Smooth muscle cell of the brain vasculature (primary cell): Measurements from ENCODE around the gene POTEJ.
"Not testable (repeated sequence)": the region's sequence is repeated elsewhere in the genome, so short reads cannot be mapped to it uniquely, and the experiment has no call there.

Experiments used
- DNase-seq: peaks from one replicate; pipeline ENCODE4 v3.0.0-alpha.2; 2012; ENCODE audit warnings: low read depth, low spot score

The POTEJ gene

DNA sequence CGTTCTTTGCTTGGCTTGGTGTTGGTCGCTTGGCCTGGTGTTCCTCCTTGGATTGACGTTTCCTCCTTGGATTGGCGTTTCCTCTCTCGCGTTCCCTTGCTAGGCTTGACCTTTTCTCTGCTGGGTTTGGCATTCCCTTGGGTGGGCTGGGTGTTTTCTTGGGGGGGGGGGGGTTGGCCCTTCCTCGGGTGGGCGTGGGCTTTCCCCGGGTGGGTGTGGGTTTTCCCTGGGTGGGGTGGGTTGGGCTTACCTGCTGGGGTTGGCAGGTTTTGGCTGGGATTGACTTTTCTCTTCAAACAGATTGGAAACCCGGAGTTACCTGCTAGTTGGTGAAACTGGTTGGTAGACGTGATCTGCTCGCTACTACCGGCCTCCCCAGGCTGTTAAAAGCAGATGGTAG is at the start of gene POTEJ:
POTEJ (plus strand) TSS at position 301 of the 400 bp plus-strand sequence; CDS start at position 394, 93 bp downstream.
- DNase-seq = not testable (repeated sequence)

DNA sequence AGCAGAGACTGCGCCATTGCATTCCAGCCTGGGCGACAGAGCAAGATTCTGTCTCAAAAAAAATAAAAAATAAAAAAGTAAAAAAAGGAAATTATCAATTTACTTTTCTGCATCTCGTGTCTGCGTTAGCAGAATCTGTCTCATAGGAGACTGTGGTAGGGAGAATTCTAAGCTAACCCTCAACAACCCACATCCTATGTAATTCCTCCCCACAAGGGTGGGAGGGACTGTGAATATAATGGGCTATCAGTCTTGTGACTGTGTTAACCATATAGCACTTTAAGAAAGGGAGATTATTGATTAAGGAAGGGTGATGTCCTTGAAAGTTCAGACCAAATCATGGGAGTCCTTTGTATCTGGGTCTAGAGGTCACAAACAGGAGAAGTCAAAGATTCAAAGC is 45.1 kb upstream of the POTEJ start:
- not testable (repeated sequence) for DNase-seq

DNA sequence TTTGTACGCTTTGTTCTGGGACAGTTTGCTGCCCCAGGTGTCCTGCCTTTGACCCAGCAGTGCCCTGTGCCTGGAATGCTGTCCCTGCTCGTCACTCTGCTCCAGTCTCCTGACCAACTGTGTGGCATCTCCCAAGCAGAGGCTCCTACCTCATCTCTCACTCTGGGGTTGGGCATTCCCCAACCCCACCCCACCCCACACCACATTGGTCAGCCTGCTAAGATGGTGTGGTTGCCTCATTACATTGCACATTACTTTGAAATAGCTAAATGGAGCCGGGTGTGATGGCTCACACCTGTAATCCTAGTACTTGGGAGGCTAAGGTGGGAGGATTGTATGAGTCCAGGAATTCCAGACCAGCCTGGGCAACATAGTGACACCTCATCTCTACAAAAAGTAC is 39.3 kb upstream of the POTEJ start:
- not testable (repeated sequence) for DNase-seq

DNA sequence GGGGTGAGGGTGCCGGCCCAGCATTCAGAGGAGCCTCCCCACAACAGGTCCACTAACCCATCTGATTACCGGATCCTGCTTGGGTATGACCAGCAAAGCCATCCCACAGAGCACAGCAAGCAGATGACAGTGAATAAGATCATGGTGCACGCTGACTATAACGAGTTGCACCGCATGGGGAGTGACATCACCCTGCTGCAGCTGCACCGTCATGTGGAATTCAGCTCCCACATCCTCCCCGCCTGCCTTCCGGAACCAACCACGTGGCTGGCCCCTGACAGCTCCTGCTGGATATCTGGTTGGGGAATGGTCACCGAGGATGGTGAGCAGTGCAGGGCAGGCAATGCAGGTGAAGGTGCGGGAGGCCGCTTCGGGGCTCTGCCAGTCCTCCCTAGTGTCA is 37.0 kb upstream of the POTEJ start:
- DNase-seq = not testable (repeated sequence)

DNA sequence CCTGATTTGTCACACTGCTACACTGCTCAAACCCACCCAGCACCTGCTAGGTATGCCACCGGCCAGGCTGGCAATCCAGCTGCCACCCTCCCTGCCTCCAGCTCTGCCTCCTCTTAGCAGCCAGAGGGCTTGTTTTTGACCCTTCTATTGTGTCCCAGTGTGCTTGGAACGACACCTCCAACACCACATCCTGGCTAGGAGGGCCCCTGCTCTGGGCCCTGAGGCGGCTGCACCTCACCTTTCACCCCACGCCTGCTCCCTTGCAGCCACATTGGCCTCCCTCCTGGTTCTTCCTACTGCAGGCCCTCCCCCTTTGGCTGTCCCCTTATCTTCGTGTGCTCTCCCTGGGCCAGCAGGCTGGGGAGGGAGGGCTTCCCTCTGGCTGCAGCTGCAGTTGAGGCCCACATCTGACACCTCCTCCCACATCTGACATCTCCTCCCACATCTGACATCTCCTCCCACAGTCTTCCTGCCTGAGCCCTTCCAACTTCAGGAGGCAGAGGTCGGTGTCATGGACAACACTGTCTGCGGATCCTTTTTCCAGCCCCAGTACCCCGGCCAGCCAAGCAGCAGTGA is 34.9 kb upstream of the POTEJ start:
- DNase-seq = not testable (repeated sequence)

DNA sequence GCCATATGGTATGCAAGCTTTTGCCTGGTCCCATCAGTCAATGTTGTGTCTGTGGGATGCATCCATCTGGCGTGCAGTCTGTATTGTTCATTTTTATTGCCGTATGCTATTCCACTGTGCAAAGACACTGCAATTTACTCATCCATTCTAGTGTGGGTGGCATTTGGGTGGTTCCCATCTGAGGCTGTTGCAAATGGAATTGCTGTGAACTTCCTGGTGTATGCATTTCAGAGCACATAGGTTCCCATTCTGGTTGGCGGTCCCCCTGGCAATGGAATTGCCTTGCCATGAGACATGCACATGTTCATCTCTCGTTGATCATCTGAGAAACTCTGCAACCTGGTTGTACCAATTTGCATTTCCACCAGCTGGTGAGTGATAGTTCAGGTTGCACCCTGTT is 33.7 kb upstream of the POTEJ start:
- not testable (repeated sequence) for DNase-seq

DNA sequence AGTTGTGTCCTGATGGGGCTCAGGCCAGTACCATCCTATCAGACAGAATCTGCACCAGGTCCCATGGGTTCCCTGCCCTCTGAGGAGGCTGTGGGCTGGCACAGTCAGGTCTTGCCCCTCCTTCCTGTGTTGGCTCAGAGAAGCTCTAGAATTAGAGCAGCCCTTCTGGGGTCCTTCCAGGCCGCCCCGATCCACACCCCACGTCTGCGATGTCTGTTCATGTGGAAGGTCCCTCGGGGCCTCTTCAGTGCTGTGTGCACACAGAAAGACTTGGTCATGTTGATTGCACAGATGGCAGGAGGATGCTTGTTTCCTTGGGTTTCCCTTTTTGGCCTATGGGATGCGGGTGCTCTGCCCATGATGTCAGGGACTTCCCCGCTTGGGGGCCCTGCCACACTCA is 32.1 kb upstream of the POTEJ start:
- DNase-seq = not testable (repeated sequence)

DNA sequence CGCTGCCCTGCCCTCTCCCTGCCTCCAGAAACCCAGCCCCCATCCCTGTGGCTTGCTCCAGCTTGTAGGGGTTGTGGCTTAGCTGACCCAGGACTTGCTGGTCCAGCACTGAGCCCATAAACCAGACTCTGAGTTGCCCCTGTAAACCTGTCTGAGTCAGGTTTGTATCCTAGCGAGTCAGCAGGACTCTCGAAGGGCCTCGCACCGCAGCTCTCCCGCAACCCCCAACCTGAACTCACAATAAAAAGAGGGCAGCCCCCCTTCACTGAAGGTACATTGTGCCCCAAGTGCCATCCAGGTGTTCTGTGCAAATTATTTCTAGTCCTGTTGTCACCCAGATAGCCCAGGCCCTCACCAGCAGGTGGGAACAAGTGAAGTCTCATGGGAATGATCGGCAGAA is 29.7 kb upstream of the POTEJ start:
- DNase-seq = not testable (repeated sequence)

DNA sequence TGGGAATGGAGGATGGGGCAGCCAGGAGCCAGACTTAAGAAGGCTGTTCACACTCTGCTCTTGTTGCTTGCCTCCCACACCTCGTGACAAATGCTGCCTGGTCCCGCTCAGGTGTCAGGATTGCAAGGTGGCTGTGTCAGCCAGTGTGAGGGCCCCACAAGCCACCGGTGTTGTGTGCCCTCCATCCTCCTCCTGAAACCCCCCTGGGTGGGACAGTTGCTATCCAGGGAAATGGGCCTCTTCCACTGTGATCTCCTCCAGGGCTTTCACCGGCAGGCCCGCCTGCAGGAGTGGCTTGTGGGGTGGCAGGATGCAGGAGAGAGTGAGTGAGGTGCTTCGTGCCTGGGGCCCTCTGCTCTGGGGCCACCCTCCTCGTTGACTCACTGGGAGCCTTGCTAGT is 28.3 kb upstream of the POTEJ start:
- DNase-seq = not testable (repeated sequence)

DNA sequence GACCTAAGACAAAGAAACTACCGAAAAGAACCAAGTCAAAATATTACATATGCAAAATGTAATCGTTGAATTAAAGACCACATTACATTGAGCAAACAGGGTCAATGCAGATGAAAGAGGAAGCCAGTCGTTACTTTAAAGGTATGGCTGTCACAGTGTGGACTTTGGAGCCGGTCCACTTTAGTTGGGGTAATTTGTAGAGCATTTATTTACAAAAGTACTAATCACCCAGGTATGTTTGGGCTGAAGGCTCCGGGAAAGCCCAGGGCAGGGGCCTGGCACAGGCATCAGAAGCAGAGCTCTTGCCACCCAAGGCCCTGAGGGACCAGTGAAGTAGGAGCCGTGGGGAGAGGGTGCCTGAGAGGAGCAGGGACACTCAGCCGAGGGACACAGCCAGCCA is 27.7 kb upstream of the POTEJ start:
- not testable (repeated sequence) for DNase-seq

DNA sequence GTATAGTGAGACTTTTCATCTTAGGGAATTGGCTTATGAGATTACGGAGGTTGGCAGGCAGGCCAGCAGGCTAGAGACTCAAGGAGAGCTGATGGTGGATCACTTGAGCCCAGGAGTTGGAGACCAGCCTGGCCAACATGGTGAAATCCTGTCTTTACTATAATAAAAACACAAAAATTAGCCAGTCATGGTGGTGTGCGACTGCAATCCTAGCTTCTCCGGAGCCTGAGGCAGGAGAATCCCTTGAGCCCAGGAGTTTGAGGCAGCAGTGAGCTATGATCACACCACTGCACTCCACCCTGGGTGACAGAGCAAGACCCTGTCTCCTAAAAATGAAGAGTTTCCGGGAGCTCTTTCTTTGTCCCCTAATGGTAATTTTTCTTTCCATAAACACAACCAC is 26.5 kb upstream of the POTEJ start:
- not testable (repeated sequence) for DNase-seq

DNA sequence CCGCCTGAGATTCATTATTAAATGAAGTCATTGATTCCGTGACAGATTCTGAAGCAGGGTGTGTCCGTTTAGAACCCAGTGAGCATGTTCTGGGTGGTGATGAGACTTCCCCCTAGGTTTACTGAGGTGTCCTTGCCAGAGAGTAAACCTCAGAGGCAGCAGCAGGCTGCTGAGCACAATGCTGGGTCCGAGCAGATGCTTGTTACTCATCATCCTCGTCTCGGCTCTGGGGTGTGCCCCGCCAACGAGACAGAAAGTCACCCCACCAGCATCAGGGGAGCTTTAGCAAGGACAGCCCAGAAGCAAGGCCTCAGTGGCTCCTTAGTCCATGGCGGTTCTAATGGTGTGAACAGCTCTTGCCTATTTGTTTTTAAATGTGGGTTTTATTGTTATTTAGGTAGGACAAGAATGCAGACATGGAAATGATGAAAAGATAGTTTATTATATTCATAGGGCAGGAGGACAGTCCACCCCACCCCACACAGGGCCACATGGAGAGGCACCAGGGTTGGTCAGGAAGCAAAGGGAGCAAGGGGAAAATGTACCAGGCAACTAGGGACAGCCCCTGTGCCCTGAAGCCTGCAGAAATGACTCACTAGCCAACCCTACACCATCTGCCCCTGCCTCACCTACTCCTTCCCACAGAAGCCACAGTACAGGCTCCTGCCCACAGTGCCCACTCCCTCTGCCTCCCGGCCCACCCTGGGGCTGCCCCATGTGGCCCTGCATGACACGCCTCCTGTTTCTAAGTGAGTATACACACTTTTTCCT is 22.4 kb upstream of the POTEJ start:
- DNase-seq = not testable (repeated sequence)

DNA sequence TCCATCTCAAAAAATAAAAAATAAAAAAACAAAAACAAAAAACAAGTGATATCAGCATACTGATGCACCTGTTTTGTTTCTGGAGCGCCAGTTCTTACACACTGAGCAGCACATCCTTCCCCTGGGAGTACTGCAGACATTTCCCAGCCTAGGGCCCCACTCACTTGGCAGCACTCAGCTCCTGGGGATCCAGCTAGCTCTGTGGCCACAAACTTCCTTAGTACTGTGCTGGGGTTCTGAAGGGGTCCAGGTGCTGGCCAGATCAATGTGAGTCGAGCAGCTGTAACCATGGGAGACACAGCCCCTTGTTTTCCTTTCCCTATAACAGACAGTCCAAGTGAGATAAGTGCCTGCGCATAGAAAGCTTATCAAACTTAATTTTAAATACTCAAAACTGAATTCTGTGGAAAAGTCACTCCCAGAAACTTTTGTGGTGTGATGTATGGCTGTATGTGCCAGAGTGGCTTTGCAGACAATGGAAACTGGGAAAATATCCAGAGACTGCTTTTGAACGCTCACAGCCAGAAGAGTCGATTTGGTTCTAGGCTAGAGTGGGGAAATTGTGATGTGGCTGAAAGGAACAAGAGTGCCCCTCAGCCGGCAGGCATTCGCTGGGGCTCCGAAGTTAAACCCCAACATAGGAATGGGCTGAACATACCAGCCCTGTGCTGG is 20.9 kb upstream of the POTEJ start:
- DNase-seq = not testable (repeated sequence)

DNA sequence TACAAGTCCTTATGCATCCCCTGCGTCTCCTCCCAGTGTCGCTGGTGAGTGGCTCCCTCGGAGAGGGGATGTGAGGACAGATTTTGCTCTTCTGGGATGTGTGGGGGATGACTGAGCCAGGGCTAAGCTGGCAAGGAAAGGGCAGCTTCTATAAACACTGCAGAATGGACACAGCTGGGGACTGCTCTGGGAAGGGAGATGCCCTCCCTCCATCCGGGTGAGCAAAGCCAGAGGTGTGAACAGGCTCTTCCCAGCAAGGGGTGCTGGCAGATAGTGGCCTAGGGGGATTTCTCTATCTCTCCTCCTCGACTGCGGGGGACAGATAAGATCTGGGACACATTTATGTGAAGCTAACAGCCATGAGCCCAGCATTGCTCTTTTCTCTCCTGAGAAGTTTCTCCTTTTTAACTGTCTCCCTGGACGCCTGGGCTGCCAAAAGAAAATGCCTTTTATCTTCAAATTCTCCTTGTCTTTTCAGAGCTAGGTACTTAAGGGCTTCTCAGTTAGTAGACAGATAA is 20.3 kb upstream of the POTEJ start:
- DNase-seq = not testable (repeated sequence)

DNA sequence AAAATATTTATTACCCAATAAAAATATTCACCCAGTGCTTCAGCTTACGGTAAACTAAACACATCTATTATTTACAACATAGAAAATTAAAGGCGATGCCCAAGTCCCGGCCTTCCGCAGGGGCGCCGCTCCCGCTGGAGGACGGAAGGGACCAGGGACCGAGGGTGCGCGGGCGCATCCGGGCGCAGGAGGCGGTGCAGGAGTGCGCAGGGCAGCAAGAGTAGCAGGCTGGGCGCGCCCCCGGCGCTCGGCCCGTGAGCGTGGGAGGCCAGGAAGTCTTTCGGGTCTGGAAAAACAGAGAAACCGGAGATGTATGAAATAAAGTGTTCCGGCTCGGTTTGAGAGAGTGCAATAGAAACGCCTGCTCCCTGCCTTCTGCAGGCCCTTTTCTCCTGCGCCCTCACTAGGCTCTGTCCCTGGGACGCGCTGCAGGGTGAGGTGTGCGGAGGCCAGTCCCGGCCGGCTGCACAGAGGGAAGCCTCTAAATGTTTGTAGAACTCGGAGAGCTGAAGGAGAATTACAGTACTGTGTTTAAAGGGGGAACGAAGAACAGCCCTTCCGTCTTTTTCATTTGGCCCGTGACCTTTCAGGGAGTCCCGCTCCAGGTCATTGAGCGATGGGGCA is 18.3 kb upstream of the POTEJ start:
- DNase-seq = not testable (repeated sequence)

DNA sequence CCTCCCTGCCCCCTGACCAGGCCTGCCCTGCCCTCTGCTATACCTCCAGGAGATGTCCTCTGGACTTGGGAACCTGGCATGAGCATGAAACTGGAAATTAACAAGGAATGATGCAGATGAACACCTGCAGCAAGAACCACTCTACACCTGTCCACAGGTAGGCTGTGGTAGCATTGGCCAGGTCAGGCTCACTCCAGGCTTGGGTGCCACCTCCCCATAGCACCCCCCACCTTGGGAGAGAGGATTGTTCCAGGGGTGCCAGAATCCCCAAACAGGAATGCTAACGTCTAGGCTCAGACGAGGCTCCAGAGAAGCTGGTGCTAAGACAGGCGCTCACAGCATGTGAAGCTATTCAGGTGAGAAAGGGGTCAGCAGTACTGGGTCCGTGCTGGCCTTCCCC is 17.2 kb upstream of the POTEJ start:
- DNase-seq = not testable (repeated sequence)

DNA sequence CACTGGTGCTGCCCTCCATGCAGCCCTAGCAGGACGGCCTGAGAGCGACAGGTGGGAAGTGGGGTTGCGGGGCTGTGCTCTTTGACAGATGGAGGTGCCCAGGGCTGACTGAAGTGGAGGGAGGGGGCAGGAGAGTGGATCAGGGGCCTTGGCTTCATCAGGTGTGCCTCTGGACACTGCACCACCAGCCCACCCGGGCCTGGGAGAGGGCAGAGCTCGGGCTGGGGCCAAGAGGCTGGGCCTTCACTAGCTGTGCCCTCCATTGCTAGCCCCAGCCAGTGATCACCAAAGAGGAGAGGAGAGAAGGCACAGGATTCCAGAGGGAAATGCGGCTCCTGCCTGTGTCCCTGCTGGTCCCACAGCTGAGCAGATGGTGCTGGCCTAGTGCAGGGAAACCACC is 14.5 kb upstream of the POTEJ start:
- not testable (repeated sequence) for DNase-seq

DNA sequence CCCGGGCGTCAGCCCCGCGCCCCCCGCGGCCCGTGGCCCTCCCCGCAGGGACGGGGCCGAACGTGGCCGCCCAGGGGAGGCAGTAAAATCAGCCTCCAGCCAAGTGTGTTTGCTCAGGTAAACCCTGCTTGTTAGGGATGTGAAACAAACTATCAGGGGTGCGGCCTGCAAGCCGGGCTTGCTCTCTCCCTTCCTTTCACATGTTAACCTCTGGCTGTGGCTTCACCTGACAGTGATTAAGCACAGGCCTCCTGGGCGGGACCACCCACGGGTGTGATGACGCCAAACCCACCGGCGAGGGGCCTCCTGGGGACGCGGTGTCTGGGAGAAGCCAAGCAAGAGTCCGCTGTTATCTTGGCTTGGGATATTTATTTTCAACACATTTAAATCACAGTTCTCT is 13.2 kb upstream of the POTEJ start:
- not testable (repeated sequence) for DNase-seq

DNA sequence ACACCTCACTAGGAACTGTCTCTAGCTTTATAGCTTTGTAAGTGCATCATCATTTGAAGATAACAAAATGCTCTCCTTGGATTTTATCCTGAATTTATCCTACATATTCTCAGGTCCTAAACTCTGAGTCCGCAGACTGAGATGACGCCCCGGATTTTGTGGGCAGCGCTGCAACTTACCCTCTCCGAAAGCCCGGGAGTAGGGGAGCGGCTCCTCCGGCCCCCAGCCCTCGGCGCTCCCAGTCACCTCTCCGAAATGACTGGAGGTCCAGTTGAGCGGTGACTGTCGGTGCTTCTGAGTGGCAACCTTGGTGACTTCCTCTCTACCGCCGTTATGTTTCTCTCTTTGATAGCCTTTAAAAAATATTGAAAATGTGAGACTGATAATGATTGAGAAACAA is 12.8 kb upstream of the POTEJ start:
- DNase-seq = not testable (repeated sequence)

DNA sequence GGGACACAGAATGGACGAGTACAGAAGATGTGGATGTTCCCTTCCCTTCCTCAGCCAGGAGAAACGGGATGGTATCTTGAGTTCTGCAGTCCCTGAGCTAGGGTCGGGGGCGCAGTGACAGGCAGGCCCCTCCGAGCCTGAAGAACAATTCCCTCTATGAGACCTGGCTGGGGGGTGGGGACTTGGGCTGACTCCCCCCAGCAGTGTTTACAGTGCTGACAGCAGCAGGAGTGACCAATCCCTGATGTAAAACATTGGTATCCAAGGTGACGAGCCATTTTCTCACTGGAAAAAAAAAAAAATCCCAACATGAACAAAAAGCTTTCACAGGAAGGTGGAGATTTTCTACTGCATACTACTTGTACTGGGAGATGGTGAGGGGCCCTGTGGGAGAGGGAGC is 11.8 kb upstream of the POTEJ start, which contains the start of gene CFC1:
CFC1 (minus strand) TSS at position 183 of the 400 bp plus-strand sequence. CDS start 288 bp downstream, outside the sequence.
- DNase-seq = not testable (repeated sequence)

DNA sequence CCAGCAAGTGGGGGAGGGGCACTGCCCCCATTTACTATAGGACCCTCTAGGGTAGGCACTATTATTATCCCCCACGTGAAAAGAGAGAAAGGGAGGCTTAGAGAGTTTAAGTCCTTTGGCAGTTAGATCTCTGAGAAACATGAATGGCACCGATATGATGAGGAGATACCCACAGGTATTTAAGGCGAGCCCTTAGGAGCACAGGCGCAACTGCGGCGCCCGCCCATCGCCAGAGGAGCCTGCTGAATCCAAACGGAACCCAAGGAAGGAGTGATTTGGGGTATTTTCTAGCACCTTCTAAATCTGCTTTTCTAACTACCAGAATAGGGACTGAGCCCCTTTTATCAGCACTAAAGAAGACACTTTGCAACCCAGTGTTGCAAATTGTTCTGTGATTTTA is 11.3 kb upstream of the POTEJ start:
- DNase-seq = not testable (repeated sequence)
